ENCODE results near the gene BRINP3. TPM values are rescaled to one million over a fixed set of nuclear protein-coding genes. Genes with fewer than 3 reads are reported as not detected.

The BRINP3 gene
- total and polyA plus RNA-seq, 9 of the 15 experiments (the other 6 are each of a cell fraction or from before 2014, with no cell fraction given): 0.09 to 0.75 (median 0.19) TPM; not detected in 1

DNA sequence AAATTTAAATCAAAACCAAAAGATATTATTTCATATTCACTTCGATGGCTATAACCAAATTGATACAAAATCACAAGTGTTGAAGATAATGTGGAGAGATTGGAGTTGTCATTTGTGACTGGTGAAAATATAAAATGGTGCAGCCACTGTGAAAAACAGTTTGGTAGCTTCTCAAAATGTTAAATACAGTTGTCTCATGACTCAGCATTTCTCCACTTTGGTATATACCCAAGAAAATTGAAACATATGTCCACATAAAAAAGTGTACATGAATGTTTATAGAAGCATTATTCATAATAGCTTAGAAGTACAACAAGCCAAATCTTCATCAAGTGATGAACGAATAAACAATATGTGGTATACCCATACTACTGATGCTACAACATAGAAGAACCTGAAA lies 318.5 kb downstream of the BRINP3 start (continued):
- TF ChIP-seq ZBTB9 (CRISPR knock-in tag; IDR thresholded peaks at IDR 0.05) (no peak), CREM (IDR thresholded peaks at IDR 0.05; ENCODE audit: low read depth) (no peak), EP300 (IDR thresholded peaks at IDR 0.05; ENCODE audit: low read length) (no peak), POU5F1 (IDR thresholded peaks at IDR 0.05; ENCODE audit: borderline replicate concordance, low read depth, low read length, partially characterized antibody) (no peak)

DNA sequence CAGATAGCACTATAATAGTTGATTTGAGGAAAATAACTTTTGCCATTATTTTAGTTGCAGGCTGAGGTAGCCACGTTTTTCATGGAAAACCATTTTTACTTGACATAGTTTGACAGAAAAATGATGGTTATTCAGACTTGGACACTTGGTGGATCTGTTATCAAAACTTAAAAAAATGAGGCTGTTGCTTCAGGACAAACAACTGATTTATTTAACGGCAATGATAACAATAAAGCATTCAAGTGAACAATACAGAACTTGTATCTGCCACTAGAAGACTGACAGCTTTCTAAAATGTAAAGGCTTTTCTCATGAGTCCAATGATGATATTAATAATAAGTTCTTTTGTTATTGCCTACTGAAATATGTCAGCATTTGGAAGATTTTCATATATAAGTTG lies 322.9 kb downstream of the BRINP3 start:
- Histone ChIP-seq H3K9me1 (ENCODE audit: control insufficient read depth, insufficient read depth, low read length) (no peaks in the 10 kb centered on the region), H3K4me1 (replicated peaks in 1 of 2; ENCODE audit: control insufficient read depth in 2 of 2, insufficient read depth in 2 of 2, low read length in 2 of 2) (no peaks in the 10 kb centered on the region), H3K36me3 (ENCODE audit: control insufficient read depth, insufficient read depth, low read length) (no peaks in the 10 kb centered on the region), H3K4me3 (no peak overlapping the region), H2AFZ (ENCODE audit: low read depth, low read length) (no peak overlapping the region), H4K20me1 (replicated peaks; ENCODE audit: control insufficient read depth, insufficient read depth, low read length) (no peaks in the 10 kb centered on the region), H3K27me3 (ENCODE audit: control insufficient read depth in 2 of 2, insufficient read depth in 2 of 2, low read length in 2 of 2) (no peaks in the 10 kb centered on the region), H3K4me2 (ENCODE audit: insufficient read depth, low read length) (no peak overlapping the region), H3K27ac (ENCODE audit: extremely low read depth, low read depth, low read length) (no peak overlapping the region), H3K9me3 (replicated peaks; ENCODE audit: control insufficient read depth, insufficient read depth, low read depth, low read length) (no peaks in the 10 kb centered on the region), H3K79me2 (ENCODE audit: control insufficient read depth, insufficient read depth, low read length) (no peaks in the 10 kb centered on the region), H3K9ac (ENCODE audit: insufficient read depth in 1 of 2, low read depth in 2 of 2, low read length in 2 of 2) (no peak overlapping the region)
- ChIA-PET CTCF (ENCODE audit: low intra/inter-chr PET ratio) (no interaction called here), POLR2A (no interaction called here)
- intact Hi-C loops (cut with micrococcal nuclease) (no loop called here), in situ Hi-C loops (cut with MboI) (no loop called here)
- no peak for ATAC-seq
- DNase-seq (ENCODE audit: extremely low read depth in 1 of 4, low spot score in 3 of 4): no peak
- 0% methylated on average over 2 of the region's 2 CpGs for WGBS (ENCODE audit: insufficient coverage, low coverage, missing lambda C conversion rate)
- FAIRE-seq: no peak
- BruUV-seq (replicated peaks): no TSS peak
- TF ChIP-seq ZNF589 (CRISPR knock-in tag; IDR thresholded peaks at IDR 0.05; ENCODE audit: low read depth) (no peak), ZNF518B (CRISPR knock-in tag; IDR thresholded peaks at IDR 0.05) (no peak), RCOR1 (IDR thresholded peaks at IDR 0.05; ENCODE audit: borderline replicate concordance in 1 of 2, low read depth in 2 of 2, low read length in 2 of 2) (no peak), RREB1 (CRISPR knock-in tag; IDR thresholded peaks at IDR 0.05) (no peak), TRIM24 (IDR thresholded peaks at IDR 0.05) (no peak), SRF (CRISPR knock-in tag; IDR thresholded peaks at IDR 0.05) (no peak), CREB1 (IDR thresholded peaks at IDR 0.05) (no peak), CREB1 (CRISPR knock-in tag; IDR thresholded peaks at IDR 0.05) (no peak)
